AG04450 (cell line): ENCODE measurements around the gene AASDH. TPM values are rescaled to one million over a fixed set of nuclear protein-coding genes. Genes with fewer than 3 reads are reported as not detected.
"Not testable (repeated sequence)": the region's sequence is repeated elsewhere in the genome, so short reads cannot be mapped to it uniquely, and the experiment has no call there.

ENCODE experiments used
- CTCF ChIA-PET: fragments of 300-600, 350-600 bp; formaldehyde crosslinking; extraction: SDS; loops from one replicate; lab custom pipeline; 2022; ENCODE audit warnings: antibody characterized with exemption, inconsistent platforms; lab: Charles Lee
- POLR2A ChIA-PET: fragments of 350-600 bp; formaldehyde crosslinking; extraction: SDS; loops from one replicate; lab custom pipeline; 2021; ENCODE audit warnings: antibody characterized with exemption, inconsistent platforms; lab: Yijun Ruan, JAX
- DNase-seq: peaks from one replicate; pipeline ENCODE4 v3.0.0-alpha.2; 2011; ENCODE audit warnings: low read depth, low spot score
- H3K27ac ChIP-seq: one replicate; pipeline ENCODE4 v1.5.1; 2012; ENCODE audit warnings: low read depth, low read length, control low read depth
- H3K27me3 ChIP-seq: one replicate; pipeline ENCODE4 v1.6.0; 2012; ENCODE audit warnings: low read length; ENCODE audit not compliant: control insufficient read depth, insufficient read depth
- H3K4me3 ChIP-seq: 2 replicates; pipeline ENCODE4 v1.5.1; 2011; ENCODE audit warnings: mild to moderate bottlenecking, low read depth, low read length, control low read depth
- H3K9me3 ChIP-seq: 2 replicates; pipeline ENCODE4 v1.5.1; 2012; ENCODE audit warnings: low read length; ENCODE audit not compliant: control insufficient read depth, insufficient read depth
- polyA plus RNA-seq: library from polyadenylated mRNA; depleted of rRNA; stranded (reverse); fragments of >200 nt; gene quantifications from 2 replicates; pipeline ENCODE4 v1.2.3, GENCODE V29; 2011
- TF ChIP-seq, protein P1 (sequence below): IDR thresholded peaks from 2 replicates; pipeline ENCODE4 v1.5.1; 2011; ENCODE audit warnings: low read depth, low read length, control low read depth, inconsistent platforms

The AASDH gene
- polyA plus RNA-seq, 1 experiment = 14.8 TPM

DNA sequence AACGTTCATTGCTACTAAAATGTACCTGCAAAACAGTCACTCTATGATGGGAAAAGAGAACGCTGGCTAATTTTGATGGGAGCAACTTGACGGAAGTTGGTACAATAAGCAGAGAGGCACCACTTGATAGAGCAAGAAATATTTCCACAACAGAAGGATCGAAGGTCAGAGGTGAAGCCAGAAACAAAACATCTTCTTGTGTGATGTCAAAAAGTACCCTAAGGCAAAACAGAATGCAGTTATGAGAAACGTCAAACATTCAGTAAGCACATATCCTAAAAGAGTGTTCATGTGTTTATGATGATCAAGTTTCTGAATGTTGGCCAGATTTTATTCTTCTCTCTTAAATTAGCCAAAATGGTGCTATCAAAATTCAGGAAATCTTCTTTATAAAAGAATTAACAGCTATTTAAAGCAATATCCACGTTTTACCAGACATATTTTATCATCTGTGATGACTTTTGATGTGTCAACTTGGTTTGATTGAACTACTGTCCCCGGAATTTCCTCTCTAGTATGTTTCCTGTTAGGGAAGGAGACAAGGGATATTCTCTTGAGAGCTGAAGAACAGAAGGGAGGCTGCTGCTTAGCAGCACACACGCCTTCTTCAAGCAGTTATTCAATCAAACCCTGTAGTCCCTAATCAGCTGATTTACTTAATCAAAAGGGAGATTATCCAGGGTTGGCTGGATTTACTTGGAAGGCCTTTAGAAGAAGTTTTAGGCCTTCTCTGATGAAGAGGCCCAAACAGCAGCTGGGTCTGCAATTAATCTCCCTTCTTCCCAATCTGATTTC, 15.7 kb downstream of the AASDH start:
- POLR2A ChIA-PET = no interaction called here
- TF ChIP-seq, protein P1, sequence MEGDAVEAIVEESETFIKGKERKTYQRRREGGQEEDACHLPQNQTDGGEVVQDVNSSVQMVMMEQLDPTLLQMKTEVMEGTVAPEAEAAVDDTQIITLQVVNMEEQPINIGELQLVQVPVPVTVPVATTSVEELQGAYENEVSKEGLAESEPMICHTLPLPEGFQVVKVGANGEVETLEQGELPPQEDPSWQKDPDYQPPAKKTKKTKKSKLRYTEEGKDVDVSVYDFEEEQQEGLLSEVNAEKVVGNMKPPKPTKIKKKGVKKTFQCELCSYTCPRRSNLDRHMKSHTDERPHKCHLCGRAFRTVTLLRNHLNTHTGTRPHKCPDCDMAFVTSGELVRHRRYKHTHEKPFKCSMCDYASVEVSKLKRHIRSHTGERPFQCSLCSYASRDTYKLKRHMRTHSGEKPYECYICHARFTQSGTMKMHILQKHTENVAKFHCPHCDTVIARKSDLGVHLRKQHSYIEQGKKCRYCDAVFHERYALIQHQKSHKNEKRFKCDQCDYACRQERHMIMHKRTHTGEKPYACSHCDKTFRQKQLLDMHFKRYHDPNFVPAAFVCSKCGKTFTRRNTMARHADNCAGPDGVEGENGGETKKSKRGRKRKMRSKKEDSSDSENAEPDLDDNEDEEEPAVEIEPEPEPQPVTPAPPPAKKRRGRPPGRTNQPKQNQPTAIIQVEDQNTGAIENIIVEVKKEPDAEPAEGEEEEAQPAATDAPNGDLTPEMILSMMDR = no peak
- Histone ChIP-seq H3K27me3 (no peaks in the 10 kb centered on the region), H3K9me3 (no peaks in the 10 kb centered on the region), H3K4me3 (no peak overlapping the region), H3K27ac (no peak overlapping the region)
- CTCF ChIA-PET = interaction anchor here (0.9 kb wide), 1 partner anchor 423 kb away, joined by 3 read pairs; the partner anchor contains the start of gene CEP135
- DNase-seq = no peak

DNA sequence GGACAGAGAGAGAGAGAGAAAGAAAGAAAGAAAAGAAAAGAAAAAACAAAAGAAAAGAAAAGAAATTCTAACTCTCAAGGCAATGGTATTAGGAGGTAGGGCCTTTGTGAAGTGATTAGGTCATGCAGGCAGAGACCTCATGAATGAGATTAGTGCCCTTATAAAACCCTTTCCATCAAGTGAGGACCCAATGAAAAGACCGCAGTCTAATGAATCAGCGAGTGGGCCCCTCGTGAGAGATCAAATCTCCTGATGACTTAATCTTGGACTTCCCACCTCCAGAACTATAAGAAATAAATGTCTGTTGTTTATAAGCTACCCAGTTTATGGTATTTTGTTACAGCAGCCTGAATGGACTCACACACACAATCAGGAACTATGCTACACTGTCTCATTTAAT, 16.9 kb downstream of the AASDH start:
- DNase-seq = no peak
- TF ChIP-seq, protein P1 = no peak
- Histone ChIP-seq H3K27ac (no peak overlapping the region), H3K27me3 (no peaks in the 10 kb centered on the region), H3K4me3 (no peak overlapping the region), H3K9me3 (no peaks in the 10 kb centered on the region)
- CTCF ChIA-PET = no interaction called here
- POLR2A ChIA-PET = no interaction called here

DNA sequence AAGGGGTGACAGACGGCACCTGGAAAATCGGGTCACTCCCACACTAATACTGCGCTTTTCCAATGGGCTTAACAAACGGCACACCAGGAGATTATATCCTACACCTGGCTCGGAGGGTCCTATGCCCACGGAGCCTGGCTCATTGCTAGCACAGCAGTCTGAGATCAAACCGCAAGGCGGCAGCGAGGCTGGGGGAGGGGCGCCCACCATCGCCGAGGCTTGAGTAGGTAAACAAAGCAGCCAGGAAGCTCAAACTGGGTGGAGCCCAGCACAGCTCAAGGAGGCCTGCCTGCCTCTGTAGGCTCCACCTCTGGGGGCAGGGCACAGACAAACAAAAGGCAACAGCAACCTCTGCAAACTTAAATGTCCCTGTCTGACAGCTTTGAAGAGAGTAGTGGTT, 24.3 kb downstream of the AASDH start:
- H3K27me3 ChIP-seq, H3K27ac ChIP-seq, DNase-seq, H3K4me3 ChIP-seq, POLR2A ChIA-PET, H3K9me3 ChIP-seq, CTCF ChIA-PET: not testable (repeated sequence)

DNA sequence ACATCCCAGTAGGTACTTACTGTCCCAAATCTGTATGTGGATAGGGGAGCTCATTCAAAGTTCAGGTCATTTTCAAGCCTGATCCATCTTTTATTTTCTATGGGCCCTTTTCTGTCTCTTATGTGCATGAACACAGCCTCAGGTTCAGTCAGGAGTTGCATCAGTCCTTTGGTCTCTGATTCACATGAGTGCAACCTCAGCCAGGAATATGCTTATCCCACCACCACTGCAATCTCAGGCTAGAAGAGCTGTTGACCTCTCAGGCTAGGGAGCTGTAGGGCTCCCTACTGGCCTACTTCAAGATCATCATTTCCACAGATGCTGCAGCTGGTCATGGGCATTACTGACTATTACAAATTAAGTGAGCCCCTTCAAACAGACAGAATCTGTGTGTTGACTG, 27.2 kb downstream of the AASDH start:
- no peaks in the 10 kb centered on the region for H3K27me3 ChIP-seq
- CTCF ChIA-PET = no interaction called here
- peak; percentile 3 for DNase-seq
- H3K4me3 ChIP-seq = no peak overlapping the region
- H3K27ac ChIP-seq = no peak overlapping the region
- TF ChIP-seq, protein P1 = no peak
- peaks cover 9% of the 10 kb centered on the region for H3K9me3 ChIP-seq
- POLR2A ChIA-PET = interaction anchor here (0.5 kb wide), 1 partner anchor 27 kb away, joined by 6 read pairs; the partner anchor contains the start of gene AASDH

DNA sequence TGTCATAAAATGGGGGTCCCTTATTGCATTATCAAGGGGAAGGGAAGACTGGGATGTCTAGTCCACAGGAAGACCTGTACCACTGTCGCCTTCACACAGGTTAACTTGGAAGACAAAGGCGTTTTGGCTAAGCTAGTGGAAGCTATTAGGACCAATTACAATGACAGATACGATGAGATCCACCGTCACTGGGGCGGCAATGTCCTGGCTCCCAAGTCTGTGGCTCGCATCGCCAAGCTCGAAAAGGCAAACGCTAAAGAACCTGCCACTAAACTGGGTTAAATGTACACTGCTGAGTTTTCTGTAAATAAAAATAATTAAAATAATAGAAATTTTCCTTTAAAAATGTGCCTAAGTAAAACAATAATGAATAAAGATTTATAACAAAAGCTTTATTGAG, 30.6 kb downstream of the AASDH start:
- Histone ChIP-seq H3K27ac (no peak overlapping the region), H3K9me3 (no peaks in the 10 kb centered on the region), H3K4me3 (no peak overlapping the region), H3K27me3 (no peaks in the 10 kb centered on the region)
- no peak for DNase-seq
- ChIA-PET CTCF (no interaction called here), POLR2A (no interaction called here)
- TF ChIP-seq, protein P1 = no peak
